DND-41 (cell line): ENCODE results near the gene TAF9B.

ENCODE experiments used
- ATAC-seq: fragments of 200-7000 bp; cut with Tn5 transposase; 3 replicates; pipeline ENCODE4 v1.9.1; 2021; ENCODE audit warnings: low read depth; ENCODE audit not compliant: insufficient read depth
- DNase-seq: peaks from one replicate; pipeline ENCODE4 v3.0.0-alpha.2; 2020
- H2AFZ ChIP-seq: 2 replicates; pipeline ENCODE4 v1.6.0; 2012; ENCODE audit warnings: low read depth, low read length
- H3K27ac ChIP-seq: 2 replicates; pipeline ENCODE4 v1.5.1; 2012; ENCODE audit warnings: low read length, inconsistent platforms
- H3K27me3 ChIP-seq: fragments of 200-600 bp; sonication (generic); 2 replicates; pipeline ENCODE4 v1.6.0; 2012; ENCODE audit warnings: low read length, mild to moderate bottlenecking, inconsistent platforms; ENCODE audit not compliant: insufficient read depth, poor library complexity
- H3K36me3 ChIP-seq: 2 replicates; pipeline ENCODE4 v1.5.1; 2012; ENCODE audit warnings: low read length, inconsistent platforms; ENCODE audit not compliant: insufficient read depth
- H3K4me1 ChIP-seq: 2 replicates; pipeline ENCODE4 v1.5.1; 2012; ENCODE audit warnings: mild to moderate bottlenecking, low read length; ENCODE audit not compliant: insufficient read depth
- H3K4me2 ChIP-seq: 2 replicates; pipeline ENCODE4 v1.6.0; 2012; ENCODE audit warnings: mild to moderate bottlenecking, moderate library complexity, low read length, inconsistent platforms; ENCODE audit not compliant: insufficient read depth
- H3K4me3 ChIP-seq, 2 experiments: fragments of 200-600 bp in 1 of 2; shearing (Covaris generic) in 1 of 2; 2 replicates each; pipeline ENCODE4 v1.5.1; 2012 to 2016; ENCODE audit warnings: inconsistent platforms in 2 of 2, low read length in 2 of 2, mild to moderate bottlenecking in 2 of 2, low read depth in 1 of 2, moderate library complexity in 1 of 2
- H3K79me2 ChIP-seq: 2 replicates; pipeline ENCODE4 v1.6.0; 2012; ENCODE audit warnings: low read length, inconsistent platforms; ENCODE audit not compliant: insufficient read depth
- H3K9ac ChIP-seq: 2 replicates; pipeline ENCODE4 v1.6.0; 2012; ENCODE audit warnings: low read depth, mild to moderate bottlenecking, inconsistent platforms, low read length, moderate library complexity
- H3K9me3 ChIP-seq: 2 replicates; pipeline ENCODE4 v1.5.1; 2012; ENCODE audit warnings: low read length, moderate library complexity, mild to moderate bottlenecking, inconsistent platforms; ENCODE audit not compliant: insufficient read depth, severe bottlenecking
- H4K20me1 ChIP-seq: 2 replicates; pipeline ENCODE4 v1.6.0; 2012; ENCODE audit warnings: low read length; ENCODE audit not compliant: insufficient read depth
- EZH2 ChIP-seq: IDR thresholded peaks from 3 replicates; pipeline ENCODE4 v1.6.1; 2012; ENCODE audit warnings: borderline replicate concordance, low read depth, mild to moderate bottlenecking, moderate library complexity, low read length, inconsistent platforms; ENCODE audit not compliant: severe bottlenecking
- TF ChIP-seq, protein P1 (sequence below): IDR thresholded peaks from 2 replicates; pipeline ENCODE4 v1.5.1; 2012; ENCODE audit warnings: borderline replicate concordance, low read length, moderate library complexity, mild to moderate bottlenecking; ENCODE audit not compliant: poor library complexity, severe bottlenecking; ENCODE audit errors: extremely low read depth

Gene TAF9B, protein sequence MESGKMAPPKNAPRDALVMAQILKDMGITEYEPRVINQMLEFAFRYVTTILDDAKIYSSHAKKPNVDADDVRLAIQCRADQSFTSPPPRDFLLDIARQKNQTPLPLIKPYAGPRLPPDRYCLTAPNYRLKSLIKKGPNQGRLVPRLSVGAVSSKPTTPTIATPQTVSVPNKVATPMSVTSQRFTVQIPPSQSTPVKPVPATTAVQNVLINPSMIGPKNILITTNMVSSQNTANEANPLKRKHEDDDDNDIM

DNA sequence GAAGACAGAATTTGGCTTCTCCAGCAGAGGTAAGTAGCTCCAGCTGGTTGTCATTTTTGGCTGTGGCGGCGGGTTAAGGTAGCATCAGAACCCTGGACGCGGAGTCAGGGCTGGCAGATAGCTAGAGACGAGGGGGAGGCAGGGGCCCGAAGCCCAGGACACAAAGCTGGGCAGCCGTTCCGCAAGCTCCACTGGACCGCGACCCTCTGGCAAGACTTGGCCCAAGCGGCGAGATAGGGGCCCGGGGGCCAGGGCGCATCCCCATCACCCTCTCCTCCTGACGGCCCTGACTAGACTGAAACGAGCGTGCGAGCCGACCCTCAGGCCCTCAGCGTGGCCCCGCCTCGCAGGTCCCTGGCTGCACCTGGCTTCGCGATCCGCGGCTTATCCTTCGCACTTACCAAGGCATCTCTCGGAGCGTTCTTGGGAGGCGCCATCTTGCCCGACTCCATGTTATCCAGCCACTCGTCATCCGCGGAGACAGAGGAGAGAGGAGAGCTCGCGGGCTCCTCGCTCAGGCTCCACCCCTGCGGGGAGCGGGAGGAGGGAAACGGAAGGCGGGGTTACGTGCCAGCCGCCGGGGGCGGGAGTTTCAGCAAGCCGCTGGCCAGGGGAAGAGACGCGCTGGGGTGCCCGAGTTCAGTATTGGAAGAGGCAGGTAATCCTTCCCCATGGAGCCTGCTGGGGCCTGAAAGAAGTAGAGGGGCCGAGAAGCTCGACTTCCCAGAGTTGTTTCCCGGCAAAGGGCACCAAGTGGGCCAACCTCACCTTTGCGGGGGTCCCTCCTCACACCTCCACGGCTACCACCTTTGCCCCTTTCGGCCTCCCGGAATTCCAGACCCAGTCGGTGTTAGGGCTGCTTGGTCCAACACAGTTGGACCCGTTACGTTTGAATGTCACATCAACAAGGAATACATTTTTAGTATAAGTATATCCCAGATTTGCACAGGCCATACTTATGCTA, at the start of gene TAF9B:
TSS of gene TAF9B (minus strand) at position 491 of the 964 bp plus-strand sequence. CDS start at position 452, 39 bp downstream.
- Histone ChIP-seq H3K4me3 (peak within 1 kb of the TSS; percentile 81 to 98; a peak in 3 of 4 replicates), H3K79me2 (peaks cover 15% of the 10 kb centered on the region), H3K27me3 (no peaks in the 10 kb centered on the region), H4K20me1 (no peaks in the 10 kb centered on the region), H3K4me1 (peaks cover 21% of the 10 kb centered on the region), H2AFZ (peak within 1 kb of the TSS; percentile 91), H3K36me3 (peaks cover 5% of the 10 kb centered on the region; the same call in 1 of the 2 replicates), H3K9ac (peak within 1 kb of the TSS; percentile 85), H3K9me3 (no peaks in the 10 kb centered on the region), H3K4me2 (peak within 1 kb of the TSS; percentile 84), H3K27ac (peak within 1 kb of the TSS; percentile 92)
- DNase-seq (peak; percentile 90), ATAC-seq (peak; percentile 98)
- TF ChIP-seq EZH2 = no peak
- TF ChIP-seq, protein P1, sequence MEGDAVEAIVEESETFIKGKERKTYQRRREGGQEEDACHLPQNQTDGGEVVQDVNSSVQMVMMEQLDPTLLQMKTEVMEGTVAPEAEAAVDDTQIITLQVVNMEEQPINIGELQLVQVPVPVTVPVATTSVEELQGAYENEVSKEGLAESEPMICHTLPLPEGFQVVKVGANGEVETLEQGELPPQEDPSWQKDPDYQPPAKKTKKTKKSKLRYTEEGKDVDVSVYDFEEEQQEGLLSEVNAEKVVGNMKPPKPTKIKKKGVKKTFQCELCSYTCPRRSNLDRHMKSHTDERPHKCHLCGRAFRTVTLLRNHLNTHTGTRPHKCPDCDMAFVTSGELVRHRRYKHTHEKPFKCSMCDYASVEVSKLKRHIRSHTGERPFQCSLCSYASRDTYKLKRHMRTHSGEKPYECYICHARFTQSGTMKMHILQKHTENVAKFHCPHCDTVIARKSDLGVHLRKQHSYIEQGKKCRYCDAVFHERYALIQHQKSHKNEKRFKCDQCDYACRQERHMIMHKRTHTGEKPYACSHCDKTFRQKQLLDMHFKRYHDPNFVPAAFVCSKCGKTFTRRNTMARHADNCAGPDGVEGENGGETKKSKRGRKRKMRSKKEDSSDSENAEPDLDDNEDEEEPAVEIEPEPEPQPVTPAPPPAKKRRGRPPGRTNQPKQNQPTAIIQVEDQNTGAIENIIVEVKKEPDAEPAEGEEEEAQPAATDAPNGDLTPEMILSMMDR = no peak

DNA sequence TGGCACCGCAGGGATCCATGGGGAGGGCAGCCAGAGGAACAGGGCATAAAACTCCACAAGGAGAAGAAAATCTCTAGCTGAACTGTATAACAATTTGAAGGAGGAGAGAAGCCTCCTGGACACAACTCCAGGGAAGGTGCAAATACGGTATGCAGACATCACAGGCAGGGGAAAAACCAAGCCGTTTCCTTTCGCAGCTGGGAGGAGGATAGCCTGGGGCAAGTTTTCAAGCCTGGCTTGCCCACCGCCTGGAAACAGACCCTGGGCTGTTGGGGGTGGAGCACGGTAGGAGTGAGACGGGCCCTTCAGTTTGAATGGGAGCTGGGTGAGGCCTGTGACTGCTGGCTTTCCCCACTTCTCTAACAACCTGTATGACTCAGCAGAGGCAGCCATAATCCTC, 43.4 kb upstream of the TAF9B start:
- Histone ChIP-seq H3K4me2 (no peak overlapping the region), H3K79me2 (no peaks in the 10 kb centered on the region), H3K9ac (no peak overlapping the region), H3K9me3 (no peaks in the 10 kb centered on the region), H3K27me3 (no peaks in the 10 kb centered on the region), H3K27ac (no peak overlapping the region), H3K4me3 (no peak overlapping the region), H4K20me1 (no peaks in the 10 kb centered on the region), H2AFZ (no peak overlapping the region), H3K36me3 (no peaks in the 10 kb centered on the region), H3K4me1 (no peaks in the 10 kb centered on the region)
- TF ChIP-seq, protein P1 = no peak
- TF ChIP-seq EZH2 = no peak
- no peak for DNase-seq
- ATAC-seq = no peak

DNA sequence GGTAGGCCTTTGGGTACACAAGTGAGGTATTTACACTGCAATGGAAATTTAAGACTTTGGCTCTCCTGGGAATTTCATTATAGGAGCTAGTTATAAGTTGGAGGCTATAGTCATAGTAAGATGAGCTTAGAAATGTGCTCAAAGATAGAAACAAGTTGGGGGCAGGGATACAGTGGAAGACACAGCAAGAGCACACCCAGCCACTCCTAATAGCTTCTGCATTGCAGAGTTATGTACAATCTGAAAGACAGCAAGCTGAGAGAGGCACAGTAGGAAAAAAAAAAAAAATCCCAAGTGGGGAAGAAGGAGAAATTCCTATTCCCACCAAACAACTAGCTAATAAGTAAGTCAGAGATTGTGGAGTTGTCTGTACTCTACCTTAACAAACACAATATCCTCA, 41.9 kb upstream of the TAF9B start:
- ATAC-seq = no peak
- no peaks in the 10 kb centered on the region for H3K27me3 ChIP-seq

More for the DNA sequence above, 41.9 kb upstream of the TAF9B start:
- no peaks in the 10 kb centered on the region for H3K9me3 ChIP-seq
- no peaks in the 10 kb centered on the region for H3K79me2 ChIP-seq
- H4K20me1 ChIP-seq = no peaks in the 10 kb centered on the region
- H3K4me2 ChIP-seq = no peak overlapping the region
- H3K9ac ChIP-seq = no peak overlapping the region
- no peak overlapping the region for H3K4me3 ChIP-seq
- no peak overlapping the region for H3K27ac ChIP-seq
- no peak for DNase-seq
- TF ChIP-seq, protein P1 = no peak
- no peak for TF ChIP-seq EZH2
- H3K4me1 ChIP-seq = no peaks in the 10 kb centered on the region
- no peaks in the 10 kb centered on the region for H3K36me3 ChIP-seq
- no peak overlapping the region for H2AFZ ChIP-seq
